Suprapubic skin (tissue), 3 donors: Measurements from ENCODE around the gene C1orf56.
"Not testable (repeated sequence)": the region's sequence is repeated elsewhere in the genome, so short reads cannot be mapped to it uniquely, and the experiment has no call there.

ENCODE experiments used
- CTCF ChIP-seq, 2 donors: fragments of 200-600 bp in 1 of 2; fragments of 450-650 bp in 1 of 2; sonication (generic) in 1 of 2; IDR thresholded peaks; one replicate each; pipeline ENCODE4 v1.5.1; 2016 to 2019; ENCODE audit warnings: antibody characterized with exemption in 2 of 2, mild to moderate bottlenecking in 1 of 2, moderate library complexity in 1 of 2
- POLR2A ChIP-seq, 2 donors: fragments of 450-650 bp; IDR thresholded peaks; one replicate each; pipeline ENCODE4 v1.6.1; 2017; ENCODE audit warnings: antibody characterized with exemption in 2 of 2, mild to moderate bottlenecking in 2 of 2, moderate library complexity in 2 of 2

- TF ChIP-seq CTCF, POLR2A (IDR thresholded peaks at IDR 0.05): not testable (repeated sequence)
Measured at GRCh38 chr1:151097426-151097825, 49.9 kb downstream of the C1orf56 start.
